Measurements from ENCODE around the gene ZNRF3. TPM values are rescaled to one million over a fixed set of nuclear protein-coding genes. Genes with fewer than 3 reads are reported as not detected.

ZNRF3 gene
- total RNA-seq, 4 donors from 2014 or later, result 12.9 to 29.7 (median 21.9) TPM

- DNase-seq (ENCODE audit: extremely low spot score), result no peak
- WGBS, result 97% methylated on average over 2 of the region's 2 CpGs
- peaks cover 17 to 25% (median 21%) of the 10 kb centered on the region in 4 donors for H3K4me1 ChIP-seq
- peaks cover 0 to 22% (median 9%) of the 10 kb centered on the region in 4 donors for H3K36me3 ChIP-seq
- H3K27ac ChIP-seq (replicated peaks in 1 of 4), result no peak overlapping the region
- TF ChIP-seq POLR2AphosphoS5 (IDR thresholded peaks at IDR 0.05) (no peak), CTCF (IDR thresholded peaks at IDR 0.05) (no peak), EP300 (IDR thresholded peaks at IDR 0.05) (no peak), POLR2A (IDR thresholded peaks at IDR 0.05; ENCODE audit: low read depth) (no peak)
- no peak overlapping the region for H3K4me3 ChIP-seq
- H3K9me3 ChIP-seq, result no peaks in the 10 kb centered on the region
- H3K27me3 ChIP-seq, result no peaks in the 10 kb centered on the region
- intact Hi-C loops (cut with DNase I), result no loop called here
Measured at GRCh38 chr22:29095459-29095858, 212.1 kb downstream of the ZNRF3 start.

GRCh38 chr22:29096736-29097669, 213.6 kb downstream of the ZNRF3 start:
- intact Hi-C loops (cut with DNase I), result no loop called here
- Histone ChIP-seq H3K27ac (replicated peaks in 1 of 4) (no peak overlapping the region), H3K36me3 (peaks cover 0 to 22% (median 9%) of the 10 kb centered on the region in 4 donors), H3K27me3 (no peaks in the 10 kb centered on the region), H3K4me3 (no peak overlapping the region), H3K4me1 (peaks cover 17 to 20% (median 19%) of the 10 kb centered on the region in 4 donors), H3K9me3 (no peaks in the 10 kb centered on the region)
- TF ChIP-seq POLR2A (IDR thresholded peaks at IDR 0.05; ENCODE audit: low read depth) (no peak), POLR2AphosphoS5 (IDR thresholded peaks at IDR 0.05) (no peak), CTCF (IDR thresholded peaks at IDR 0.05) (no peak), EP300 (IDR thresholded peaks at IDR 0.05) (no peak)
- DNase-seq (ENCODE audit: extremely low spot score), result no peak
- WGBS, result 88% methylated on average over 12 of the region's 13 CpGs

- intact Hi-C loops (cut with DNase I), result no loop called here
- no peak for DNase-seq (ENCODE audit: extremely low spot score)
- H3K9me3 ChIP-seq, result no peaks in the 10 kb centered on the region
- TF ChIP-seq POLR2A (IDR thresholded peaks at IDR 0.05; ENCODE audit: low read depth) (no peak), POLR2AphosphoS5 (IDR thresholded peaks at IDR 0.05) (no peak), CTCF (IDR thresholded peaks at IDR 0.05) (no peak), EP300 (IDR thresholded peaks at IDR 0.05) (no peak)
- no peak overlapping the region for H3K4me3 ChIP-seq
- no peaks in the 10 kb centered on the region for H3K27me3 ChIP-seq
- peaks cover 0 to 22% (median 9%) of the 10 kb centered on the region in 4 donors for H3K36me3 ChIP-seq
- 97% methylated on average over 2 of the region's 2 CpGs for WGBS
- H3K4me1 ChIP-seq, result peaks cover 8 to 12% (median 10%) of the 10 kb centered on the region in 4 donors
- no peak overlapping the region for H3K27ac ChIP-seq (replicated peaks in 1 of 4)
Measured at GRCh38 chr22:29098296-29098695, 214.9 kb downstream of the ZNRF3 start.

- H3K9me3 ChIP-seq, result no peaks in the 10 kb centered on the region
- intact Hi-C loops (cut with DNase I), result no loop called here
- no peaks in the 10 kb centered on the region for H3K27me3 ChIP-seq
- 96% methylated on average over 2 of the region's 2 CpGs for WGBS
- peaks cover 0 to 14% (median 7%) of the 10 kb centered on the region in 4 donors for H3K36me3 ChIP-seq
- H3K27ac ChIP-seq (replicated peaks in 1 of 4), result no peak overlapping the region
- H3K4me1 ChIP-seq, result peaks cover 0 to 5% (median 0%) of the 10 kb centered on the region in 4 donors
- H3K4me3 ChIP-seq, result no peak overlapping the region
- no peak for TF ChIP-seq POLR2A (IDR thresholded peaks at IDR 0.05; ENCODE audit: low read depth)
- no peak for TF ChIP-seq POLR2AphosphoS5 (IDR thresholded peaks at IDR 0.05)
- no peak for TF ChIP-seq EP300 (IDR thresholded peaks at IDR 0.05)
- no peak for TF ChIP-seq CTCF (IDR thresholded peaks at IDR 0.05)
- DNase-seq (ENCODE audit: extremely low spot score), result no peak
Measured at GRCh38 chr22:29102300-29102699, 218.9 kb downstream of the ZNRF3 start.
